Thyroid gland (tissue), 4 donors: ENCODE data around the gene DND1.

Experiments
- POLR2A ChIP-seq, 2 donors: fragments of 450-650 bp; IDR thresholded peaks; one replicate each; pipeline ENCODE4 v1.6.1; 2017; ENCODE audit warnings: antibody characterized with exemption in 2 of 2, mild to moderate bottlenecking in 2 of 2, moderate library complexity in 1 of 2
- TF ChIP-seq, protein P1 (sequence below), 6 experiments: fragments of 200-600 bp in 3 of 6; fragments of 450-650 bp in 3 of 6; sonication (generic) in 3 of 6; IDR thresholded peaks; one replicate each; pipeline ENCODE4 v1.5.1; 2016 to 2019; ENCODE audit warnings: antibody characterized with exemption in 6 of 6, mild to moderate bottlenecking in 2 of 6, inconsistent platforms in 1 of 6, moderate library complexity in 1 of 6

DNA sequence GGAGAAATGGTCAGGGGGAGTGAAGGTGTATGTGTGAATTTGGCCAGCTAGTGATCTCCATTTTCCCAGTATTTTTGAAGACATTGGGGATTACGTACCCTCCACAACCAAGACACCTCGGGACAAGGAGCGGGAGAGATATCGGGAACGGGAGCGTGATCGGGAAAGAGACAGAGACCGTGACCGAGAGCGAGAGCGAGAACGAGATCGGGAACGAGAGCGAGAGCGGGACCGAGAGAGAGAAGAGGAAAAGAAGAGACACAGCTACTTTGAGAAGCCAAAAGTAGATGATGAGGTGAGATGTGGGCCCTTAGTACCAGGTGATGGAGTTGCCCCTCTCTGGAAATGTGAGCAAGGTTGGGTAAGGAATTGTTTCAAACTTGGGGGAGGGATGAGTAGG lies 14.5 kb downstream of the DND1 start:
- TF ChIP-seq, protein P1, sequence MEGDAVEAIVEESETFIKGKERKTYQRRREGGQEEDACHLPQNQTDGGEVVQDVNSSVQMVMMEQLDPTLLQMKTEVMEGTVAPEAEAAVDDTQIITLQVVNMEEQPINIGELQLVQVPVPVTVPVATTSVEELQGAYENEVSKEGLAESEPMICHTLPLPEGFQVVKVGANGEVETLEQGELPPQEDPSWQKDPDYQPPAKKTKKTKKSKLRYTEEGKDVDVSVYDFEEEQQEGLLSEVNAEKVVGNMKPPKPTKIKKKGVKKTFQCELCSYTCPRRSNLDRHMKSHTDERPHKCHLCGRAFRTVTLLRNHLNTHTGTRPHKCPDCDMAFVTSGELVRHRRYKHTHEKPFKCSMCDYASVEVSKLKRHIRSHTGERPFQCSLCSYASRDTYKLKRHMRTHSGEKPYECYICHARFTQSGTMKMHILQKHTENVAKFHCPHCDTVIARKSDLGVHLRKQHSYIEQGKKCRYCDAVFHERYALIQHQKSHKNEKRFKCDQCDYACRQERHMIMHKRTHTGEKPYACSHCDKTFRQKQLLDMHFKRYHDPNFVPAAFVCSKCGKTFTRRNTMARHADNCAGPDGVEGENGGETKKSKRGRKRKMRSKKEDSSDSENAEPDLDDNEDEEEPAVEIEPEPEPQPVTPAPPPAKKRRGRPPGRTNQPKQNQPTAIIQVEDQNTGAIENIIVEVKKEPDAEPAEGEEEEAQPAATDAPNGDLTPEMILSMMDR (IDR thresholded peaks at IDR 0.05): no peak
- TF ChIP-seq POLR2A (IDR thresholded peaks at IDR 0.05): no peak
